GM18873 (cell line): ENCODE data around the gene FARSA.

ENCODE experiments used
- ATAC-seq: cut with Tn5 transposase; IDR thresholded peaks from one replicate; pipeline ENCODE4 v1.9.1; 2021; ENCODE audit warnings: mild to moderate bottlenecking, moderate library complexity, moderate number of reproducible peaks; ENCODE audit not compliant: unreplicated experiment, low FRiP score

FARSA gene

DNA sequence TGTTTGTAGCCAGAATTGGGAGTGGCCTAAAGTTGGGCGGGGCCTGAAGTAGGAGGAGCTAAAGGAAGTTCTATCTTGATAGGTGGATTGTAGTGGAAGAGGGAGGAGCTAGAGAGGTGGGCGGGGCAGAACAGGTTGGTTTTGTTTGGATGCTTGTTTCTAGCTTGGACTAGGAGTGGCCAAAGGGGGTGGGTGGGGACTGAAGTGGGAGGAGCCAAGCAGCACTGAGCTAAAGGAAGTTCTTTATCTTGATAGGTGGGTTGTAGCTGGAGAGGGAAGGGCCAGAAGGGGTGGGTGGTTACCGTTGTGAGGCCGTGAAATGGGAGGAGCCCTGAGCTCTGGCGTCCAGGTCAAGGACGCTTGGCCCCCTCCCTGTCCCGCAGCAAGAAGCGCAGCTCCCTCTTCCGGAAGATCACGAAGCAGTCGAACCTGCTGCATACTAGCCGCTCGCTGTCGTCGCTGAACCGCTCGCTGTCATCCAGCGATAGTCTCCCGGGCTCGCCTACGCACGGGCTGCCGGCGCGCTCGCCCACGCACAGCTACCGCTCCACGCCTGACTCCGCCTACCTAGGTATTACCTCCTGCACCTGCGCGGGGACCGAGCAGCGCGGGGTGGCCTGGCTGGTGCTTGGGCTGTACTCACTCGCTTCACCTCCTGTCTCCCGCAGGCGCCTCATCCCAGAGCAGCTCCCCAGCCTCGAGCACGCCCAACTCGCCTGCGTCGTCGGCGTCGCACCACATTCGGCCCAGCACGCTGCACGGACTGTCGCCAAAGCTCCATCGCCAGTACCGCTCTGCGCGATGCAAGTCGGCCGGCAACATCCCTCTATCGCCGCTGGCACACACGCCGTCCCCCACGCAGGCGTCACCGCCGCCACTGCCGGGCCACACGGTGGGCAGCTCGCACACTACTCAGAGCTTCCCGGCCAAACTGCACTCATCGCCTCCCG is 60.3 kb downstream of the FARSA start:
- ATAC-seq, result no peak
